NCI-H2107 treated with DMSO at 0.1 percent for 48 hours (cell line): Measurements from ENCODE around the gene UBR1.
"Not testable (repeated sequence)": the region's sequence is repeated elsewhere in the genome, so short reads cannot be mapped to it uniquely, and the experiment has no call there.

ENCODE experiments used
- DNase-seq: peaks from one replicate; lab custom pipeline; 2025; ENCODE audit not compliant: unreplicated experiment; lab: John Stamatoyannopoulos, UW

Gene UBR1

GRCh38 chr15:42919308-42919707 lies 186.5 kb downstream of the UBR1 start:
- no peak for DNase-seq

GRCh38 chr15:42918047-42918446 lies 187.8 kb downstream of the UBR1 start:
- DNase-seq, result no peak

GRCh38 chr15:42915654-42916315 lies 190.1 kb downstream of the UBR1 start:
- DNase-seq, result no peak

- DNase-seq, result peak; percentile 15
Measured at GRCh38 chr15:42914728-42915497, 190.9 kb downstream of the UBR1 start.

GRCh38 chr15:42911058-42911592 lies 194.7 kb downstream of the UBR1 start:
- no peak for DNase-seq

- DNase-seq, result no peak
Measured at GRCh38 chr15:42908538-42908937, 197.3 kb downstream of the UBR1 start.

- no peak for DNase-seq
Measured at GRCh38 chr15:42903388-42904324, 202.2 kb downstream of the UBR1 start.

GRCh38 chr15:42893911-42894310 lies 211.9 kb downstream of the UBR1 start:
- DNase-seq, result not testable (repeated sequence)
